K562 treated with DMSO at 1 percent for 12 hours (cell line): ENCODE data around the gene ZNF630. TPM values are rescaled to one million over a fixed set of nuclear protein-coding genes. Genes with fewer than 3 reads are reported as not detected.

Experiments used
- total RNA-seq: library from RNA; unstranded; fragments of 300-600 nt; gene quantifications from 2 replicates; pipeline ENCODE4 v1.2.3, GENCODE V29; 2022; ENCODE audit not compliant: insufficient read depth

ZNF630 gene
- 0.59 TPM in 1 of 2 replicates, not detected in the other for total RNA-seq

GRCh38 chrX:48071064-48071985 lies at the start of gene ZNF630:
ZNF630 (minus strand) TSS chrX:48071640; CDS start chrX:48066886, 4,754 bp downstream.

Other genes starting within 250 kb of the ZNF630 start
- gene ZNF81, start 234.7 kb downstream of the ZNF630 start, total RNA-seq, result 2.7 and 3.2 TPM in 2 replicates
- 0.67 and 4.1 TPM in 2 replicates for gene ZNF182, start 67.7 kb downstream of the ZNF630 start, total RNA-seq
- not detected in 2 replicates for gene SPACA5, start 64.7 kb downstream of the ZNF630 start, total RNA-seq
- gene SPACA5B, start 59.0 kb upstream of the ZNF630 start, total RNA-seq, result not detected in 2 replicates
- gene SSX5, start 125.2 kb upstream of the ZNF630 start, total RNA-seq, result 0.80 and 0.82 TPM in 2 replicates
- gene SSX1, start 183.8 kb upstream of the ZNF630 start, total RNA-seq, result 69.0 and 130 TPM in 2 replicates